Left ventricle myocardium inferior (tissue), 1 donor: ENCODE measurements around the gene KAZN. TPM values are rescaled to one million over a fixed set of nuclear protein-coding genes. Genes with fewer than 3 reads are reported as not detected.

Experiments used
- DNase-seq: peaks from one replicate; pipeline ENCODE4 v3.0.0-alpha.2; 2020
- H3K27ac ChIP-seq: fragments of 200-600 bp; replicated peaks from 2 replicates; pipeline ENCODE4 v1.8.0; 2021
- H3K27me3 ChIP-seq: fragments of 200-600 bp; 2 replicates; pipeline ENCODE4 v1.8.0; 2021; ENCODE audit warnings: low read depth
- H3K36me3 ChIP-seq: fragments of 200-600 bp; 2 replicates; pipeline ENCODE4 v1.8.0; 2021
- H3K4me1 ChIP-seq: fragments of 200-600 bp; 2 replicates; pipeline ENCODE4 v1.8.0; 2021
- H3K4me3 ChIP-seq: fragments of 200-600 bp; 2 replicates; pipeline ENCODE4 v1.8.0; 2021; ENCODE audit warnings: mild to moderate bottlenecking, moderate library complexity
- H3K9me3 ChIP-seq: fragments of 200-600 bp; replicated peaks from 2 replicates; pipeline ENCODE4 v1.8.0; 2021
- CTCF ChIP-seq: fragments of 200-600 bp; IDR thresholded peaks from 2 replicates; pipeline ENCODE4 v1.8.0; 2021; ENCODE audit warnings: antibody characterized with exemption, mild to moderate bottlenecking, borderline replicate concordance
- intact Hi-C: fragments of 100-400 bp; cut with micrococcal nuclease; formaldehyde crosslinking; loops from one replicate; pipeline ENCODE4 v1.11.0; 2022
- total RNA-seq: library from RNA; stranded (reverse); fragmentation: NEBNext Ultra II Directional; extraction: Animal tissue kit (Norgen Biotek cat#: 25700); gene quantifications from one replicate; pipeline ENCODE4 v1.2.1, GENCODE V29; 2021
- donor health status: DM: no; HTN: yes; CAD: no; lungs with severe emphysema.

KAZN gene
- total RNA-seq, 1 donor from 2014 or later: 2.2 TPM

GRCh38 chr1:14812189-14812588 is 213.7 kb downstream of the KAZN start:
- Histone ChIP-seq H3K27ac (no peak overlapping the region), H3K9me3 (peaks cover 15% of the 10 kb centered on the region), H3K36me3 (no peaks in the 10 kb centered on the region), H3K27me3 (peaks cover 4% of the 10 kb centered on the region), H3K4me1 (peaks cover 9% of the 10 kb centered on the region), H3K4me3 (no peak overlapping the region)
- intact Hi-C loops: no loop called here
- no peak for DNase-seq
- TF ChIP-seq CTCF: no peak

- peaks cover 30% of the 10 kb centered on the region for H3K27me3 ChIP-seq
- H3K4me1 ChIP-seq: peaks cover 9% of the 10 kb centered on the region
- no peak for TF ChIP-seq CTCF
- DNase-seq: no peak
- intact Hi-C loops: no loop called here
- H3K4me3 ChIP-seq: no peak overlapping the region
- no peak overlapping the region for H3K27ac ChIP-seq
- H3K36me3 ChIP-seq: no peaks in the 10 kb centered on the region
- H3K9me3 ChIP-seq: no peaks in the 10 kb centered on the region
Measured at GRCh38 chr1:14815175-14815877, 216.8 kb downstream of the KAZN start.

- no peak for DNase-seq
- Histone ChIP-seq H3K4me3 (no peak overlapping the region), H3K9me3 (no peaks in the 10 kb centered on the region), H3K4me1 (peaks cover 9% of the 10 kb centered on the region), H3K27me3 (peaks cover 45% of the 10 kb centered on the region), H3K36me3 (no peaks in the 10 kb centered on the region), H3K27ac (no peak overlapping the region)
- TF ChIP-seq CTCF: no peak
- intact Hi-C loops: no loop called here
Measured at GRCh38 chr1:14817223-14818170, 219.0 kb downstream of the KAZN start.

GRCh38 chr1:14820295-14821085 is 222.0 kb downstream of the KAZN start:
- Histone ChIP-seq H3K27me3 (peaks cover 50% of the 10 kb centered on the region), H3K36me3 (no peaks in the 10 kb centered on the region), H3K4me1 (peaks cover 2% of the 10 kb centered on the region), H3K4me3 (no peak overlapping the region), H3K27ac (no peak overlapping the region), H3K9me3 (no peaks in the 10 kb centered on the region)
- intact Hi-C loops: no loop called here
- DNase-seq: no peak
- no peak for TF ChIP-seq CTCF

- TF ChIP-seq CTCF: no peak
- DNase-seq: no peak
- no peaks in the 10 kb centered on the region for H3K9me3 ChIP-seq
- H3K4me1 ChIP-seq: no peaks in the 10 kb centered on the region
- H3K36me3 ChIP-seq: no peaks in the 10 kb centered on the region
- H3K27me3 ChIP-seq: peaks cover 57% of the 10 kb centered on the region
- no peak overlapping the region for H3K4me3 ChIP-seq
- intact Hi-C loops: no loop called here
- H3K27ac ChIP-seq: no peak overlapping the region
Measured at GRCh38 chr1:14822493-14822892, 224.0 kb downstream of the KAZN start.
